ENCODE data around the gene BANF2.

BANF2 gene

DNA sequence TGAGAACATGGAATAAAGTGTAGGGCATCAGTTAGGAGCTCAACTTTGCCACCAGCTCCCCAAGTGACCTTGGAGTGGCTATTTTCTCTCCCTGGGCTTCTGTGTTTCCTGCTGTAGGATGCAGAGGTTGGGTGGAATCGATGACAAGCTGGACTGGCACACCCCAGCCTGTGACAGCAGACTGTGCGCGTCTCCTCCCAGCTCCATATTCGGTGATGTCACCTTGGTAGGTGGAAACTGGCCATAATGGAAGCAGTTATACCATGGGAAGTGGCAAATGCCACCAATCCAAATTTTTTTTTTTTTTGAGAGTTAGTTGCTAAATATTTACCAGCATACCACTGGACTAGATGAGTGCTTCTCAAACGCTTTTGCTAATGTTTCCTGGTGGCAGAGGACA, 85.2 kb downstream of the BANF2 start:
- no peak for DNase-seq (ENCODE audit: low read depth)
- TF ChIP-seq MAX (IDR thresholded peaks at IDR 0.05; ENCODE audit: low read depth, low read length): no peak
- no peak for TF ChIP-seq MYC (IDR thresholded peaks at IDR 0.05; ENCODE audit: low read depth, low read length)
- no peak for TF ChIP-seq POLR2A (IDR thresholded peaks at IDR 0.05; ENCODE audit: extremely low read depth, insufficient read length)
- TF ChIP-seq CTCF (IDR thresholded peaks at IDR 0.05; ENCODE audit: low read depth, low read length): no peak
- H3K4me3 ChIP-seq (ENCODE audit: low read depth, low read length): no peak overlapping the region
